ENCODE results near the gene FGFR3.
A peak's percentile ranks its signal among the peaks of the same experiment; 100 is the strongest.

Gene FGFR3

DNA sequence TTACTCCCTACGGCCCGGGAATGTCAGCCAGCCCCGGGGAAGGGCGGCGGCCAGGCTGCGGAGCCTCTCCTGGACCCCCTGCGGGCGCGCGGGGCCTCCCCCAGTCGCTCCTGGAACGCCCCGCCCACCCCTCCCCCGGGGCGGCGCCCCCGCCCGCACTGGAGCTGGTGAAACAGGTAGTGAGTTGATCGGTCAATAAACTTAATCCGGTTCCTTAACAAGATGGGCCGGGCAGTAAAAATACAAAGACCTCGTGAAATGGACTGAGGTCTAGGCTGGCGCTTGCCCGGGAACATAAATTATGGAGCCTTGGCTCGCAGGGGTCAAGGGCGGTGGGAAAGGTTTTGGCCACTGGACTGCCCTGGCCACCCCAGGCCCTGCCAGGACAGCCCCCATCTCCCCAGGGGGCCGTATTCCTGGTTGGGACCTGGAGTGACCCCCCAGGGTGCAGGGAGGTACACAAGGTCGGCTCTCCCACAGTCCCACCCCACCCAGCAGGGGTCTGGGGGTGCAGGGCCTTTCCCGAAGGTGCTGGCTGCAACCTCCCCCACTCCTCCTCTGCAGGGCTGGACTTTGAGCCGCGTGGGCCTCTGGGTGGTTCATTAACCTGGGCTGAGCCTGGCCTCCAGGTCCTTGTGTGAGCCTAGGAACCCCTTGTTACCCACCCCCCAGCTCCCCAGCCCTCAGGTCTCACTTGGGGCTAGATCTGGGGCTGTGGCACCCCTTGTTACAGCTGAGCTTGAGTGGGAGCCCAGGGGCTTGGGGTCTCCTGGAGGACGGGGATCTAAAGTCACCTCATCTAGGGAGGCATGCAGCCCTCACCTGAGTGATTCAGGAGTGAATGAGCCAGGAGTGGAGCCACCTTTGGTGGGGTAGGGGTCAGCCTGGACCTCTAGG is 2.5 kb downstream of the FGFR3 start:
- DNase-seq: no peak

DNA sequence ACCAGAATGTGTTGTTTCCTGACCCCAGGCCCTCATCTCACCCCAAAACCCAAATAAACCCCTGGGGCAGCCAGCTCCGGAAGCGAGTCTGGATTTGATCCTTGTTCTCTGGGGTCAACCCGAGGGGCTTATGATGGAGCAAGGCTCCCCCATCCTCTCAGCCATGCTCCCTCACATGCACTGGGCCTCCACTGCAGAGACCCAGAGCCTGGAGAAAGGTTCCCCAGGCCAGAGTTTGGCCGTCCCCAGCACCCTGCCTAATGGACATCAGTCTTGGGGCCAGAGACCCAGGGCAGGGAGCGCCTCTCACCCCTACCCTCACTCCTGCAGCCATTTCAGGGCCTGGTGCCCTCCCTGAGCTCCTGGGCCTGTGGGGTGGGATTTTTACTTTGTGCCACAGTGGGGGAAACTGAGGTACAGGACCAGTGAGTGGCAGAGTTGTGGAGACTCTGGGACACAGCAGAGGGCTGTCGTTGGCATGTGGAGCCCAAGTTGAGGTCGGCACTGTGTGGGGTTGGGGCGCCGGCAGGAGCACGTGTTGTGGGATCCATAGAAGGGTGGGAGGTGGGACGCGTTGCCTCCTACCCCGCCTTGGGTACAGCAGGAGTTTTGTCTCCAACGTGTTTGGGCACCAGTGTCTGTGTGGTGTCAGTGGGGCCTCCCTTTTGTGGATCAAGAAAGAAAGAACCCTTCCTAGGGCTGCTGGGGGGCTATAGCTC is 3.6 kb downstream of the FGFR3 start:
- DNase-seq: no peak
- intact Hi-C loops (cut with DNase I): no loop called here

More for the DNA sequence above, 2.5 kb downstream of the FGFR3 start:
- intact Hi-C loops (cut with DNase I): no loop called here

DNA sequence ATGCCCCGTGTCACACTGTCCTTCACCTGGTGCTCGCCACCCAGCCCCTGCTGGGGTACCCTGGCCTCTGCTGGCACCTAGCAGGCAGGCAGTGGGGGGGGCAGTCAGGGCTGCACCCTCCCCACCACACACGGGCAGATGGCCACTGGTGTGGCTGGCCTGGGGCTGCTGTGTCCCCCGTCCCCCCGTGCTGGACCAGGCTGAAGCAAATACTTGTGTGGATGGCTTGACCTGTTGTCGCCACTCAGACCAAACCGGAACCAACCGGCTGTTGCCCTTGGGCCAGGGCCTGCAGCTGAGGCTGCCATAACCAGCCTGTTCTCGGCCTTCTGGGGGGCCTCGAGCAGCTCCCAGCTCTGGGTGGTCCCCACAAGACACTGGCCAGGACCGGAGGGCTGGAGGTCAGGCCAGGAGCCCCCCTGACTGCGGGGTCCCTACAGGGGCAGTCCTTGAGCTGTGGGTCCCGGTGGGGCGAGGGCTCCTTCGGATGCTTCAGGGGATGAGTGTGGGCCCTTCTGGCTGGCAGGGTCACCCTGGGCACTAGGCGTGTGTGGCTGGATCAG is 4.3 kb downstream of the FGFR3 start:
- intact Hi-C loops (cut with DNase I): no loop called here
- DNase-seq: peak in 3 of 42 donors; percentile 28 to 43 (median 31)

DNA sequence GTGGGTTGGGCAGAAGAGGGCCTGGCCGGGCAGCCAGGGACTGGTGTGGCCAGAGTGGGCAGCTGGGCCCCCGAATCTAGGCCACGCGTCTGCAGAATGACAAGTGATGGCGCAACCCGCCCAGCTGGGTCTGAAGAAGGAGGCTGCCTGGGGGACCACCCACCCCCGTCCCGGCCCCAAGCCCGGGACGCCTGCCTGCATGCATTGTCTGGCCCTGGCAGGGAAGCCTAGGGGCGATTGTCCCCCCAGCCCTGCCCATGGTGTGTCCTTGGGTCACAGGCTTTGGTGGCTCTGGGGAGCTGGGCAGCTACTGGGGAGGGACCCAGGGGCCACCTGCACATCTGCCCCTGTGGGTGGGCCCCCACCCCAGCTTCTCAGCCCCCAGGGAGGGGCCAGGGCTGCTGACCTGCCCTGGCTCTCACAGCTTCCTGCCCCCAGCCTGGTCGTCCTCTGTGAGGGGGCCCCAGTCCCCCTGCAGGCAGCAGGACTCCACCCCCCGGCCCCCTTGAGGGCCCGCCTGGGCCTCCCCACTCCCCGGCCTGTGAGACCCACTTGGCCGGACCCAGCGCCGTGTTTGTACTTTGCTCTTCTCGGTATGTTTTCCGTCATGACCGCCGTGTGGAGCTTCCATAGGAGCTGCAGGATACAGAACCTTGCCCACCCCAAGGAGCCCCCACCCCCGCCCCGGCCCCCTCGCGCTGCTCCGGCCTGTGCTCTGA is 4.9 kb downstream of the FGFR3 start:
- intact Hi-C loops (cut with DNase I): no loop called here
- DNase-seq: peak in 40 of 42 donors; percentile 15 to 87 (median 59)

DNA sequence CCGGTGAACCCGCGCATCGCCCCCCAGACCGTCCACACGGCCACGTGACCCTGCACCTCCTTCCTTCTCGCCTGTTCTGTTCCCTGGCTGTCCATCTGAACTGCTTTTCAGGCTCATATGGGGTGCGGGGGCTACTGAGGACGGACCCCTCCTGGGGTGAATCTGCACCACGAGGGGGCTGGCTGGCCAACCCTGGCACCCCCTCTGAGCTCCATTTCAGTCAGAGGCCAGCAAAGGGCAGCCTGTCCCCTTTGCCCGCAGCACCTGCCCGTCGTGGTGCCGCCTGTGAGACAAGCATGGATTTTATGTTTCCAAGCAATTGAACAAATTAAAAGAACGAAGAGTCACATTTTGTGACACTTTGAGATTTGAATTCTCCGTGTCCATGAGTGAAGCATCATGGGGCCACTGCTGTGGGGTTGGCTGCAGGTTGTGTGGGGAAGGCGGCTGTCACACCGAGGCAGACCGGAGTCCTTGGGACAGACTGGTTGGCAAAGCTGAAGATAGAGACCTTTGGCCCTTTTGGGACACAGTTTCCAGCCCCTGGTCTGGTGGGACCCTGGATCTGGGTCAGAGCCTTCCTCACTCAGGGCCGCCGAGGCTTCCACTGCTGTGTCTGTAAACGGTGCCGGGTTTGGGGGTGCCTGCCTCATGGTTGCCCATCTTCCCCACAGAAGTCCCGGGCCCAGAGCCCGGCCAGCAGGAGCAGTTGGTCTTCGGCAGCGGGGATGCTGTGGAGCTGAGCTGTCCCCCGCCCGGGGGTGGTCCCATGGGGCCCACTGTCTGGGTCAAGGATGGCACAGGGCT is 5.7 kb downstream of the FGFR3 start:
- intact Hi-C loops (cut with DNase I): no loop called here
- DNase-seq: no peak

DNA sequence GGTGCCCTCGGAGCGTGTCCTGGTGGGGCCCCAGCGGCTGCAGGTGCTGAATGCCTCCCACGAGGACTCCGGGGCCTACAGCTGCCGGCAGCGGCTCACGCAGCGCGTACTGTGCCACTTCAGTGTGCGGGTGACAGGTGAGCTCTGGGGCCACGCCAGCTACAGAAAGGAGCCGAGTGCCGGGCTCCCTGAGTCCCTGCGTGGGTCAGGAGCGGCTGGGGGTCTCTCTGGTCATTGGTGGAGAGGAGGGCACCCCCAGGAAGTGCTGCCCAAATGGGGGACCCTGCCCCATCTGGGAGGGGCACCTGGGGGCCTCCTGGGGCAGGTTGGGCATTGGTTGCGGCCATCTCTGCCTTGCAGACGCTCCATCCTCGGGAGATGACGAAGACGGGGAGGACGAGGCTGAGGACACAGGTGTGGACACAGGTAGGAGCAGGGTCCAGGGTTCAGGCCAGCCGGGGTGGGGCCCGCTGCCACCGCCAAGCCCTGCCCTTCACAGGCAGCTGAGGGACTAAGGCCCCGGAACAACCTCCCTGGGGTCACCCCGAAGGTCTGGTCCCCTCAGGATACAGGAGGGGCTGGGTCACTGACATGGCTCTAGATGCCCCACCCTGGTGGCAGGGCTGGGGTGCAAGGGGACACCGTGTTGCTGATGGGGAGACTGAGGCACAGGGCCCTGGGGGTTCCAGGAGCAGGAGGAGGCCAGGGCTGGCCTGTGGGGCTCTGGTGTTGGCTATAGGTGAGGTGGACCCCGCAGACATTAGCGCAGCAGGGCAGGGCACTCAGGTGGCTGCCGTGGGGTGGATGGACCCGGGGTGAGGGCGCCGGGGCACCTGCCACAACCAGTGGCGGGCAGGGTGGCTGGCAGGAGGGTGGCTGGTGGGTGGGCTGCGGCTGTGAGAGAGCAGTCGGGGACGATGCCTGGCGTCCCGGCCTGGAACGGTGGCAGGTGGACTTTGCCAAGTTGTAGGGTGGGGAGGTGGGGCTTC is 6.6 kb downstream of the FGFR3 start:
- intact Hi-C loops (cut with DNase I): no loop called here
- DNase-seq: no peak

DNA sequence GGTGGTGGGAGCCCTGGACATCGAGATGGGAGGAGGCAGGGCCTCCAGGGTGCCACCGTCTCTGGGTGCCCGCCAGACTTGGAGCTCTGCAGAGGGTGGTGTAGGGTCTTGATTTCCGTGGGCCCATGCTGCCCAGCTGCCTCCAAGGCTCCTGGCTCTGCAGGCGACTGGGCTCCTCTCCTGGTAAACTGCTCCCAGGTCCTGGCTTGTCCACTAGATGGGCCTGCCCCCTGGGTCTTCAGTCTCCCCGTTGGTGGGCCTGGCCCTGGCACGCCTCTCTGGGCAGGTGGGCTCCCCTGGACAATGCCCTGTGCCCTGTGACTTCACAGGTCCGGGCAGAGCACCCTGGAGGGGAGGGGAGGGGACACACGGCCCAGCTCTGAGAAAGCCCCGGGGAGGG is 7.7 kb downstream of the FGFR3 start:
- intact Hi-C loops (cut with DNase I): no loop called here
- DNase-seq: no peak

DNA sequence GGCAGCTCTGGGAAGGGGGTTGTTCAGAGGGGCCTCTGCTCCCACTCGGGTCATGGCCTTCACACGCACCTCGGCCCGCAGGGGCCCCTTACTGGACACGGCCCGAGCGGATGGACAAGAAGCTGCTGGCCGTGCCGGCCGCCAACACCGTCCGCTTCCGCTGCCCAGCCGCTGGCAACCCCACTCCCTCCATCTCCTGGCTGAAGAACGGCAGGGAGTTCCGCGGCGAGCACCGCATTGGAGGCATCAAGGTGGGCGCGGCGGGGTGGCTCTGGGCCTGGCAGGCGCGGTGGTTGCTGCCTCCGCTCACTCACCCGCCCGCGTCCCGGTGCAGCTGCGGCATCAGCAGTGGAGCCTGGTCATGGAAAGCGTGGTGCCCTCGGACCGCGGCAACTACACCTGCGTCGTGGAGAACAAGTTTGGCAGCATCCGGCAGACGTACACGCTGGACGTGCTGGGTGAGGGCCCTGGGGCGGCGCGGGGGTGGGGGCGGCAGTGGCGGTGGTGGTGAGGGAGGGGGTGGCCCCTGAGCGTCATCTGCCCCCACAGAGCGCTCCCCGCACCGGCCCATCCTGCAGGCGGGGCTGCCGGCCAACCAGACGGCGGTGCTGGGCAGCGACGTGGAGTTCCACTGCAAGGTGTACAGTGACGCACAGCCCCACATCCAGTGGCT is 8.3 kb downstream of the FGFR3 start:
- no peak for DNase-seq
- intact Hi-C loops (cut with DNase I): no loop called here

DNA sequence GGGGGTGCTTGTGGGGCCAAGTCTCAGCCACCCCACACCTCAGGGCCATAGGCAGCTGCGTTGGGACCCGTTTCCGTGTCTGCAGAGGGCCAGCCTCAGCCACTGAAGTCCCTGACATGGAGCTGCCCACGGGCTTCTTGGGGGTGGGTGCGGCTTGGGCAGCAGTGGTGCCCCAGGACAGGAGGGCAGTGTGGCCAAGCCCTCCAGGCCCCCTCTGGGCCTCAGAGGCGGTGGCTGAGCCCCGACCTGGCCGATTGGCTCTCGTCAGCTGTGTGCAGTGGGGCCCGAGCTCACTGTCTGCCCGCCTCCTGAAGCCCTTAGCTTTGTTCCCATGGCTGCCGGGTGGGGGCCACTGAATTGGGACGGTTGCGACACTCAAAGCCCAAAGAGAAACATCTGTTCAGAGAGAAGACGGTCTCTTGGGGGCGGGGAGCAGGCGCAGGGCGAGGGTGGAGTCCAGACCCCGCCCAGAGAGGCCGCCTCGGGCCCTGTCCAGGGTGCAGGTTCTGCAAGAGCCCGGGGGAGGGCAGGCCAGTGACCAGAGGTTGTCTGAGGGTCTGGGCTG is 9.1 kb downstream of the FGFR3 start:
- intact Hi-C loops (cut with DNase I): no loop called here
- no peak for DNase-seq

DNA sequence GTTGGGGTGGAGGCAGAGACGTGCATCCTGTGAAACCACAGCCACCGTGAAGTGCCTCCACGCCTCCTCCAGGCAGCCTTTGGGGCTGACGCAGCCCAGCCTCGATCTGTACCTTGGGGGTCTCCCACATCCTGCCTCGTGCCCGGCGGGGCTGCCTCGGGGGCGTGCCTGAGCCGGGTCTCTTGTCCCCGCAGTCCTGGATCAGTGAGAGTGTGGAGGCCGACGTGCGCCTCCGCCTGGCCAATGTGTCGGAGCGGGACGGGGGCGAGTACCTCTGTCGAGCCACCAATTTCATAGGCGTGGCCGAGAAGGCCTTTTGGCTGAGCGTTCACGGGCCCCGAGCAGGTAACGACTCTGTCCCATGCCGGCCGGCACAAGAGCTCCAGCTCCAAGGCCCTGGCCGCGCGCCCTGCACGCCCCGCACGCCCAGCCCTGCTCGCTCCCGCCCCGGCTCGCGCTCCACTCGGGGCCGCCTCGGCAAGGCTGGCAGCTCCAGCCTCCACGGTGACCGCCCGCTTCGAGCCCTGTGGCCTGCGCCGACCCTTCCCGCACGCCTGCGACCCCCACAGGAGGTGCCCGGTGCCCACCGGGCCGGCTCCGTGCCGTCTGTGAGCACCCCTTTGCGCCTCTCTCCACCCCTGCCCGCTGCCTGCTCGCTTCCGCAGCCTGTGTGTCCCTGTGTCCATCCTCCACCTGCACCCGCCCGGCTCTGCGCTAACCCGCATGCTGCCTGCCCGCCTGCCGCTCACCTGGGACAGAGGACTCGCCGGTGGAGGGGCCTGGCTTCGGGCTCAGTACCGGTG is 9.8 kb downstream of the FGFR3 start:
- intact Hi-C loops (cut with DNase I): no loop called here
- no peak for DNase-seq

DNA sequence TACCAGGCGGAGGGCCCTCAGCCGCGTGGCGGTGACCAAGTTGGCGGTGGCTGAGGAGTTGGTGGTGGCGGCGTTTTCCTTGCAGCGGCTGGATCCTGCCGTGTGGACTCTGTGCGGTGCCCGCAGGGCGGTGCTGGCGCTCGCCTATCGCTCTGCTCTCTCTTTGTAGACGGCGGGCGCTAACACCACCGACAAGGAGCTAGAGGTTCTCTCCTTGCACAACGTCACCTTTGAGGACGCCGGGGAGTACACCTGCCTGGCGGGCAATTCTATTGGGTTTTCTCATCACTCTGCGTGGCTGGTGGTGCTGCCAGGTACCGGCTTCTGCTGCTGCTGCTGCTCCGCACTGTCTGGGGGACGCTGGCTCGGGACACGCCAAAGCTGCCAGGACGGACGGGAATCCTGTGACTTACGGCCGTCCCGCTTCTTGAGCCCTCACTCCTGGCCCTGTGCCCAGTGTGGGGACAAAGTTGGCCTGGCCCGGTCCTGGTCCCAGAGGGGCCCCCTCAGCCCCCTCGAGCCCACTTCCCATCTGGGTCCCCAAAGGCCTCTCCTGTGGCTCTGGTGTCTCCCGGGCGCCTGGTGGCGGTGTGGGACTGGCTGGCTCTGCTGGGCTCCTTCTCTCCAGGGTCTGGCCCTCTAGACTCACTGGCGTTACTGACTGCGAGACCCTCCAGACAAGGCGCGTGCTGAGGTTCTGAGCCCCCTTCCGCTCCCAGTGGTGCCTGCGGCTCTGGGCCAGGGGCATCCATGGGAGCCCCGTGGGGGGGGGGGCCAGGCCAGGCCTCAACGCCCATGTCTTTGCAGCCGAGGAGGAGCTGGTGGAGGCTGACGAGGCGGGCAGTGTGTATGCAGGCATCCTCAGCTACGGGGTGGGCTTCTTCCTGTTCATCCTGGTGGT is 10.7 kb downstream of the FGFR3 start:
- intact Hi-C loops (cut with DNase I): no loop called here
- DNase-seq: no peak

DNA sequence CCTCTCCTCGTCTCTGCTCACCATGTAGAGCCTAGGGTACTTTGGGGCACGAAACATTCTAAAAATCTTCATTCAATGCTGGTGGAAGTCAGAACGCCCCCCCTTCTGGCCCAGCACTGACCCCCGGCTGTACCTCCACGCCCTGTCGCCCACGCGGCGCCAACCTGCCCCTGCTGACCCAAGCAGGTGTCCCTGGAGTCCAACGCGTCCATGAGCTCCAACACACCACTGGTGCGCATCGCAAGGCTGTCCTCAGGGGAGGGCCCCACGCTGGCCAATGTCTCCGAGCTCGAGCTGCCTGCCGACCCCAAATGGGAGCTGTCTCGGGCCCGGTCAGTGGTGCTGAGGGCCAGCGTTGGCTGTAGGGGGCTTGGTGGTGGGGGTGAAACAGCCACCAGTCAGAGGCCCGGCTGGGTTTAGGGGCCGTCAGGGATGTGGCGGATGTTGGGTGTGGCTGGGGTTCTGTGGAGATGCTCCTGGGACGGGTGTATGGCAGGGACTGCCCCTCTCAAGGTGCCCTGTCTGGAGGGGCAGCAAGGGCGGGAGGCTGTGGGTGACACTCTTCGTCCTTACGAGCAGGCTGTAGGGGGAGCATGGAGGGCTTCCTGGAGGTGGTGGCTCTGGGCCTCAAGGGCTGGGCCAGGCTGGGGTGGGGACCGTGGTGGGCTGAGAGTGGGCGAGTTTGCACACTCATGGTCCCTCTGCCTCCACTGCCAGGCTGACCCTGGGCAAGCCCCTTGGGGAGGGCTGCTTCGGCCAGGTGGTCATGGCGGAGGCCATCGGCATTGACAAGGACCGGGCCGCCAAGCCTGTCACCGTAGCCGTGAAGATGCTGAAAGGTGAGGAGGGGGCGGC is 11.8 kb downstream of the FGFR3 start:
- no peak for DNase-seq
- intact Hi-C loops (cut with DNase I): no loop called here

DNA sequence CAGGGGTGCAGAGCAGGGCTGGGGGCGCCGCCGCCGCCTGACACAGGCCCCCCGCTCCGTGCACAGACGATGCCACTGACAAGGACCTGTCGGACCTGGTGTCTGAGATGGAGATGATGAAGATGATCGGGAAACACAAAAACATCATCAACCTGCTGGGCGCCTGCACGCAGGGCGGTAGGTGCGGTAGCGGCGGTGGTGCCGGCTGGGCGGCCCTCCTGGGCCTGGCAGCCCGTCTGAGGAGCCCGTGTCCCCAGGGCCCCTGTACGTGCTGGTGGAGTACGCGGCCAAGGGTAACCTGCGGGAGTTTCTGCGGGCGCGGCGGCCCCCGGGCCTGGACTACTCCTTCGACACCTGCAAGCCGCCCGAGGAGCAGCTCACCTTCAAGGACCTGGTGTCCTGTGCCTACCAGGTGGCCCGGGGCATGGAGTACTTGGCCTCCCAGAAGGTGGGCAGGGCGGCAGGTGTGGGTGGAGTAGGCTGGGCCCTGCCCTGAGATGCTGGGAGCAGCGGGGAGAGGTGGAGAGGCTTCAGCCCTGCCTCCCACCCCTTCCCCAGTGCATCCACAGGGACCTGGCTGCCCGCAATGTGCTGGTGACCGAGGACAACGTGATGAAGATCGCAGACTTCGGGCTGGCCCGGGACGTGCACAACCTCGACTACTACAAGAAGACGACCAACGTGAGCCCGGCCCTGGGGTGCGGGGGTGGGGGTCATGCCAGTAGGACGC is 12.6 kb downstream of the FGFR3 start:
- no peak for DNase-seq
- intact Hi-C loops (cut with DNase I): no loop called here

Data from head of caudate nucleus (tissue), 42 donors.